GM18505 (cell line): ENCODE data around the gene FAM13A.

Experiments
- ATAC-seq: cut with Tn5 transposase; IDR thresholded peaks from one replicate; pipeline ENCODE4 v1.9.1; 2021; ENCODE audit not compliant: unreplicated experiment
- POLR2A ChIP-seq: IDR thresholded peaks from 4 replicates; pipeline ENCODE4 v1.6.1; 2011; ENCODE audit warnings: borderline replicate concordance; ENCODE audit not compliant: insufficient read depth, insufficient read length; ENCODE audit errors: extremely low read depth

The FAM13A gene

DNA sequence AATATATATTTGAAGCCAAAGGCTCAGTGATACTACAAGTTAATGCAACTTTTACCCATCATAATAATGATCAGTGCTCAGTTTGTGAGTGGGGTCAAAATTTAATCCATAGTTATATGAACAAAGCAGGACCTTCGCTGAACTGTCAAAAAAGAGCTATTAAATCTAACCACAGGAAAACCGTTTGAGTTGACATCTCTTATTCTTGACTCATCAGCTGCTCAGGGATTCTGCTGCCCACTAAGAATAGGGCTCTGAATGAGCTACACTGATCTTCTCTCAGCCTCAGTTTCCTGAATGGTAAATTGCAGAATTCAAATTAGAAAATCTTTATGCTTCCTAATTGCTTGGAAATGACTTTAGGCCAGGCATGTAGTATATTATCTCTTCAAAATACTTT is 314.4 kb downstream of the FAM13A start:
- no peak for TF ChIP-seq POLR2A
- no peak for ATAC-seq

- ATAC-seq: no peak
These were observed 318.8 kb downstream of the FAM13A start for GRCh38 chr4:88738180-88738579.

DNA sequence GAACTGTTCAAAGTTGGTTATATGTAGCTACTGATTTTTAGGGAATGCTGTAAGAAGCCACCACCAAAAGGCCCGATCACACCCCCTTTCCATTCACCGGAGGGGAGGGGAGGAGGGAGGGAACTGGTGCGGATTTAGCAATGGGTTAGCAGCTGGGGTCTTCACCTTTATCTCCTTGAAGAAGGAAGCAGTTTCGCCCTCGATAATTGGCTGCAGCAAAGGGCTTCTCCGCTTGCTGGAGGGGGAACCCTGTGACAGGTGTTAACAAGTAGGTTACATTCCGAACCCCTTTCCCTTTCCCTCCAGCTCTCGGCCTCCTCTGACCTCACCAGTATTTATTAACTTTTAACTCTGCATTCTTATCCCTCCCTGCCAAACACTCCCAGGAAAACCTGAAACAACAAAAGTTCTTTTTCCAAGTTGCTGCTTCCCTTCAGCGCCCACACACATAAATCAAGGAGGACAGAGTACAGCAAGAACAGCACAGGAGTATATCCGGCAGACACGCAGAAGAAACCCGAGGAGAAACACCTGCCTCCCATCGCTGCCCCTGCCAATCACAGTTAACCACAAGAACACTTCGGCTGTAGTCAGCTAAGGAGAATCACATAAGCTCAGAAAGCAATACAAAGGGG is 319.6 kb downstream of the FAM13A start:
- TF ChIP-seq POLR2A: no peak
- ATAC-seq: peak; percentile 99

More at GRCh38 chr4:88738180-88738579, 318.8 kb downstream of the FAM13A start:
- TF ChIP-seq POLR2A: no peak

GRCh38 chr4:88736264-88736663 is 320.7 kb downstream of the FAM13A start:
- TF ChIP-seq POLR2A: no peak
- no peak for ATAC-seq

DNA sequence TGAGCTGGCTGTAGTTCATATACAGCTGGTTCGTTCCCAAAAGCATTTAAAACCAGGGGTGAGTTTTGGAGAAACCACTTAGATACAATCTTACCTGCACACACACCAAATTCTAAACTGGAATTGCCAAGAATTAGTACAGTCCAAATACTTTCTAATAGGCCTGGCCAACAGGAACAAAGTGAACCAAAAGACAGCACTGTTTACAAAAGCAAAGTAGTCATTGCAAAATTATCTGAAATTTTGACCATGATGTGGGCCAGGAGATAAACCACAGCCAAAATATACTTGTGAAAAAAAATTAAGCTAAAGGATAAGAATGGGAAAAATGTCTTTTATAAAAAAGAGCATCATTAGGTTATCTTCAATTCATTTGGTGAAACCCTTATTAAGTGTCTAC is 321.4 kb downstream of the FAM13A start:
- no peak for TF ChIP-seq POLR2A
- no peak for ATAC-seq

GRCh38 chr4:88734403-88734949 is 322.5 kb downstream of the FAM13A start:
- no peak for ATAC-seq
- no peak for TF ChIP-seq POLR2A

DNA sequence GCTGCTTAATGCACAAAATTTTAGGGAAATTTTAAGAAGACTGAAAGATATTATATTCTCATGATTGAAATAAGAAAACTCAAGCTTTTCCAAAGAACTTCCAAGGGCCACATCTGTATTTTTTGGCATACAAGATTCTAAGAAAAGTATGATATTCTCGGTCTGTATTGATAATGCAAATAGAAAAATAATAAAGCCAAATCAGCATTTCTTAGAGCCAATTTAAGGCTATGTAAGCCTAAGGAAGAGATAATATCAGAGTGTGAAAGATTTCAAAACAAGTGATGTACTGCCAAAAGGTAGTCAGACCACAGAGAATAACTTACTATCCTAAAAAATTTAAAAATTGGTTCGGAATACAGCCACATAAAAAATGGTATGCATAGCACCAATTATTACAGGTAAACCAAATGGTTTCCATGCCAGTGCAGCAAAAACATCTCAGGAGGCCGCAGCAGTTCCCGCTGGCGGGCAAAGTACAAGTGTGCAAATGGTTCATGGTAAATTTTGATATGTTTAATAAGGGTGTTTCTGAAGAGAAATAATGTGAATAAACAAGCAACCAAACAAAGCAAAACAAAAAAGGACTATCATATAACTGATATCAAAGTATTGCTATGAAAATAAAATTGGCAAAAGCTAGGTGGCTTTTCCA is 324.1 kb downstream of the FAM13A start:
- ATAC-seq: no peak
- no peak for TF ChIP-seq POLR2A

- no peak for TF ChIP-seq POLR2A
- no peak for ATAC-seq
These were observed 325.6 kb downstream of the FAM13A start for GRCh38 chr4:88731381-88731780.

DNA sequence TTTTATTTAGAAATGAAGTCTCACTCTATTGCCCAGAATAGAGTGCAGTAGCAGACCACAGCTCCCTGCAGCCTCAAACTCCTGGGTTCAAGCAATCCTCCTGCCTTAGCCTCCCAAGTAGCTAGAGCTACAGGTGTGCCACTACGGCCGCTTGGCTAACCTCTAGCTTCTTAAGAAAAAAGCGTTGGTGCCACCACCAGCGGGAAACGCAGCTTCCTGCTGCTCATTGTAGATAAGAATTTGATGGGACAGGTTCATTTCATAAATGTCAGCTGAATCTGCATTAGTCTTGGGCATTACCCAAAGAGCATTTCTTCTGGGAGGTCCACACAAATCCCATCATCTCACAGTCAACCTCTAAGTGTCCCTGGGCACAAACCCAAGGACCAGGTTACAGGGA is 326.2 kb downstream of the FAM13A start:
- ATAC-seq: no peak
- TF ChIP-seq POLR2A: no peak

- no peak for ATAC-seq
- TF ChIP-seq POLR2A: no peak
These were observed 327.7 kb downstream of the FAM13A start for GRCh38 chr4:88729146-88729760.

DNA sequence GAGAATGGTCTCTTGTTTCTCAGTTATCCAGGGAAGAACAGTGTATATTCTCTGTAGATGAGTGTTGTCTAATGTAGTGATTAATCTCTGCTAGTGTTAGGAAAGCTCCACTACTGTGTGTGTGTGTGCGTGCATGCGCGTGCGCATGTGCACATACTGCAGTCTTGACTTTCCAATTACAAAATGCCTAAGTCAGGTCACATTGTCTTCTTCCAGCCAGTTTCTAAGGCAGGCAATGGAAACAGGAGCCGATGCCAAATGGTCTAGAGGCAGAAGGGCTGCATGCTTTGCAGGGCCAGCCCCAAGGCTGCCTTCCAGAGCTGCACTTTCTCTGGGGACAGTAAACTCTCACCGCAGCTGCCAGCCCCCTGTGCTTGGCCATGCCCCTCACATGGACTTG is 328.8 kb downstream of the FAM13A start:
- TF ChIP-seq POLR2A: no peak

GRCh38 chr4:88725986-88726385 is 331.0 kb downstream of the FAM13A start:
- ATAC-seq: no peak
- TF ChIP-seq POLR2A: no peak

More for the DNA sequence above, 328.8 kb downstream of the FAM13A start:
- ATAC-seq: no peak

DNA sequence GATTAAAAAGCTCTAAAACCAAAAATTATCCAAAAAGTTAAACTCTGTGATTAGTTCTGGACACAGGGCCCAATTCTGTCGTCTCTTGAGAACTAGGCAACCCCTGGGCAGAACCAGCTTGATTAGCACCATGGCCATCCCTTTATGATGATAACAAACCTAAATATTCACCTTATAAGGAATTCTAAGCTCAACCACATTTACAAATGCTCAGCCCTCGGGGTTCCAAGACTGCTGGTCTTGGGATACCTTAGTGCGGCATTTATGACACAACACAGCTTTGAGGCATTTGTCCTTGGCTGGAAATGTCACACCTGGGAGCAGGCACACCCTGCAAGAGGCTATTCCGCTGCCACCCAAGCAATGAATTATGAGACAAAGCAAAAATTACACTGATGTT is 331.8 kb downstream of the FAM13A start:
- no peak for ATAC-seq
- no peak for TF ChIP-seq POLR2A

DNA sequence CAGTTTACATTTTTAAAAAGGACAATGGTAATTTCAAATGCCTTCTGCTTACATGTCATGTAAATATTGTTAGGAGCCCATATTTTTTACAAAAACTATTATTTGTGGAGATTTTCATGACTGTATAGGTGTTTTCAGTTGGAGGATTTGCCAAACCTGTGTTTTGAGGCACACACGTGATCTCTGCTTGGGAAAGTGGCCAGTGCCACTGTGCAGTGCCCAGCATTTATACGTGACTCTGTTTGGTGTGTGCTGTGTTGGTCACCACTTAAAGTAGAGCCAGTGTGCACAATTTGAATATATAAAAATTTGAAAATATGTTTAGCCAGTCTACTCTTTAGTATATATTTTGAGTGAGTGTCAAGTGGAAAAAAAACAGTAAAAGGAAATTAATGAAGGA is 332.6 kb downstream of the FAM13A start:
- TF ChIP-seq POLR2A: no peak
- ATAC-seq: no peak
